Fibroblast of lung (primary cell): ENCODE data around the gene OTOG. TPM values are rescaled to one million over a fixed set of nuclear protein-coding genes. Genes with fewer than 3 reads are reported as not detected.

Experiments
- DNase-seq, 2 donors: peaks; one replicate each; pipeline versions ENCODE4 v3.0.0 to v3.0.0-alpha.2; 2010; ENCODE audit warnings: low read depth in 2 of 2
- H2AFZ ChIP-seq: 2 replicates; pipeline ENCODE4 v1.5.1; 2012; ENCODE audit warnings: low read length, control low read depth, inconsistent platforms
- H3K27ac ChIP-seq: 2 replicates; pipeline ENCODE4 v1.5.1; 2011; ENCODE audit warnings: low read length, control low read depth; ENCODE audit not compliant: insufficient read depth
- H3K27me3 ChIP-seq: 2 replicates; pipeline ENCODE4 v1.5.1; 2011; ENCODE audit warnings: mild to moderate bottlenecking, low read length; ENCODE audit not compliant: control insufficient read depth, insufficient read depth
- H3K36me3 ChIP-seq: 2 replicates; pipeline ENCODE4 v1.5.1; 2011; ENCODE audit warnings: low read length; ENCODE audit not compliant: control insufficient read depth, insufficient read depth
- H3K4me1 ChIP-seq: 2 replicates; pipeline ENCODE4 v1.5.1; 2011; ENCODE audit warnings: low read length; ENCODE audit not compliant: control insufficient read depth, insufficient read depth; ENCODE audit errors: extremely low read depth
- H3K4me2 ChIP-seq: 2 replicates; pipeline ENCODE4 v1.5.1; 2011; ENCODE audit warnings: low read length, control low read depth; ENCODE audit not compliant: insufficient read depth; ENCODE audit errors: extremely low read depth
- H3K4me3 ChIP-seq, 4 experiments: fragments of 200-600 bp in 1 of 4; sonication (generic) in 1 of 4; replicated peaks in 1 of 4; 2 replicates each; pipeline ENCODE4 v1.5.1; 2011 to 2016; ENCODE audit warnings: low read length in 4 of 4, low read depth in 3 of 4, mild to moderate bottlenecking in 3 of 4, control low read depth in 2 of 4, inconsistent platforms in 1 of 4, mixed read lengths in 1 of 4; ENCODE audit not compliant: insufficient read depth in 1 of 4; ENCODE audit errors: control extremely low read depth in 1 of 4
- H3K79me2 ChIP-seq: 2 replicates; pipeline ENCODE4 v1.5.1; 2012; ENCODE audit warnings: mild to moderate bottlenecking, low read length, inconsistent platforms; ENCODE audit not compliant: control insufficient read depth, insufficient read depth
- H3K9ac ChIP-seq: 2 replicates; pipeline ENCODE4 v1.5.1; 2011; ENCODE audit warnings: mild to moderate bottlenecking, low read length, control low read depth; ENCODE audit not compliant: insufficient read depth
- H3K9me3 ChIP-seq: 2 replicates; pipeline ENCODE4 v1.5.1; 2012; ENCODE audit warnings: low read depth, low read length; ENCODE audit not compliant: control insufficient read depth, insufficient read depth
- H4K20me1 ChIP-seq: 2 replicates; pipeline ENCODE4 v1.5.1; 2011; ENCODE audit warnings: low read length; ENCODE audit not compliant: control insufficient read depth, insufficient read depth; ENCODE audit errors: extremely low read depth
- EZH2 ChIP-seq: IDR thresholded peaks from 2 replicates; pipeline ENCODE4 v1.5.1; 2012; ENCODE audit warnings: low read length, control low read depth, mild to moderate bottlenecking; ENCODE audit errors: missing control alignments
- polyA plus RNA-seq, 2 donors: library from polyadenylated mRNA; depleted of rRNA in 1 of 2; stranded (reverse) in 1 of 2; unstranded in 1 of 2; fragments of >200 nt; gene quantifications; 2 replicates each; pipeline ENCODE4 v1.2.1, GENCODE V29; 2011 to 2012; ENCODE audit warnings: missing spikeins in 1 of 2
- total RNA-seq: library from RNA; depleted of rRNA; stranded (reverse); fragments of >200 nt; gene quantifications from 2 replicates; pipeline ENCODE4 v1.2.1, GENCODE V29; 2014
- TF ChIP-seq, protein P1 (sequence below), 2 donors: IDR thresholded peaks in 1 of 2; conservative IDR thresholded peaks in 1 of 2; 1 replicate in 1 of 2; 2 replicates in 1 of 2; pipeline ENCODE4 v1.5.1; 2011 to 2012; ENCODE audit warnings: low read length in 2 of 2, control low read depth in 1 of 2, inconsistent platforms in 1 of 2, low read depth in 1 of 2, mild to moderate bottlenecking in 1 of 2

The OTOG gene
- total and polyA plus RNA-seq, 2 donors (not counting 1 experiment from before 2014, with no cell fraction given), result not detected

DNA sequence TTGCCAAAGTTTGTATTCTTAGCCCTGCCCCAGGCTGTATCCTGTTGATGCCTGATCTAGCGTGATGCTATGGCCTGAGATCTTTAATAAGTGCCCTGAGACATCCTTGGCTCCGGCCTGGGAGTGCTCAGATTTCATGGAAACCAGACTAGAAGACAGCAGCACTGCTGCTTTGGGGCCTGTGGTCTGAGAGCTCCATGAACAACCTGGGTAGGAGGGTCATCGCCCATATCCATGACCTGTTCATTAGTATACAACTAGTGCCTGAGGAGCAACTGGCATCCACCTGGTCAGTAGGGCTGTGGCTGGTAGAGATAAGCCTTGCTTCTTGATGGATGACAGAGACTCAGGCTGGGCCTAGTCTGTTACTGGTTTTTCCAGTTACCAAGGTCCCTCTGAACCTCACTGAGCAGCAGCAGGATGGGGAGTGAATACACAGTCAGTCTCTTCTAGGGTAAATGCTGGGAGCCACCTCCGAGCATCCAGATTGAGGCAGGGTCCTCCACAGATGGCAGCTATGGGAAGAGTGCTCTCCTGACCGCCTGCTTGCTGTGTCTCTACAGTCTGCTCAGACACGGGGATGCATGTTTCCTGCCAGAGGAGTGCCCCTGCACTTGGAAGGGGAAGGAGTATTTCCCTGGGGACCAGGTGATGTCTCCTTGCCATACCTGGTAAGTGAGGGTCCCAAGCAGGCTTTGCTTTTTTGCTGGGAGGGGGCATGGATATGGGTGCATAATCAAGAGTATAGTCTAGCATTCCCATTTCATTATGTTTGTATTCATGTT is 39.0 kb downstream of the OTOG start:
- no peak overlapping the region for H3K27ac ChIP-seq
- no peak for TF ChIP-seq EZH2
- TF ChIP-seq, protein P1, sequence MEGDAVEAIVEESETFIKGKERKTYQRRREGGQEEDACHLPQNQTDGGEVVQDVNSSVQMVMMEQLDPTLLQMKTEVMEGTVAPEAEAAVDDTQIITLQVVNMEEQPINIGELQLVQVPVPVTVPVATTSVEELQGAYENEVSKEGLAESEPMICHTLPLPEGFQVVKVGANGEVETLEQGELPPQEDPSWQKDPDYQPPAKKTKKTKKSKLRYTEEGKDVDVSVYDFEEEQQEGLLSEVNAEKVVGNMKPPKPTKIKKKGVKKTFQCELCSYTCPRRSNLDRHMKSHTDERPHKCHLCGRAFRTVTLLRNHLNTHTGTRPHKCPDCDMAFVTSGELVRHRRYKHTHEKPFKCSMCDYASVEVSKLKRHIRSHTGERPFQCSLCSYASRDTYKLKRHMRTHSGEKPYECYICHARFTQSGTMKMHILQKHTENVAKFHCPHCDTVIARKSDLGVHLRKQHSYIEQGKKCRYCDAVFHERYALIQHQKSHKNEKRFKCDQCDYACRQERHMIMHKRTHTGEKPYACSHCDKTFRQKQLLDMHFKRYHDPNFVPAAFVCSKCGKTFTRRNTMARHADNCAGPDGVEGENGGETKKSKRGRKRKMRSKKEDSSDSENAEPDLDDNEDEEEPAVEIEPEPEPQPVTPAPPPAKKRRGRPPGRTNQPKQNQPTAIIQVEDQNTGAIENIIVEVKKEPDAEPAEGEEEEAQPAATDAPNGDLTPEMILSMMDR (conservative IDR thresholded peaks at IDR 0.05 in 1 of 2, IDR thresholded peaks at IDR 0.05 in 1 of 2; ENCODE audit: low read depth in 1 of 2, low read length in 2 of 2), result no peak
- H3K4me2 ChIP-seq, result no peak overlapping the region
- no peak for DNase-seq
- no peak overlapping the region for H3K9ac ChIP-seq
- no peaks in the 10 kb centered on the region for H4K20me1 ChIP-seq
- H3K36me3 ChIP-seq, result no peaks in the 10 kb centered on the region
- no peaks in the 10 kb centered on the region for H3K4me1 ChIP-seq
- no peak overlapping the region for H2AFZ ChIP-seq
- H3K9me3 ChIP-seq, result no peaks in the 10 kb centered on the region
- no peaks in the 10 kb centered on the region for H3K79me2 ChIP-seq
- H3K27me3 ChIP-seq, result no peaks in the 10 kb centered on the region
- H3K4me3 ChIP-seq, result no peak overlapping the region

DNA sequence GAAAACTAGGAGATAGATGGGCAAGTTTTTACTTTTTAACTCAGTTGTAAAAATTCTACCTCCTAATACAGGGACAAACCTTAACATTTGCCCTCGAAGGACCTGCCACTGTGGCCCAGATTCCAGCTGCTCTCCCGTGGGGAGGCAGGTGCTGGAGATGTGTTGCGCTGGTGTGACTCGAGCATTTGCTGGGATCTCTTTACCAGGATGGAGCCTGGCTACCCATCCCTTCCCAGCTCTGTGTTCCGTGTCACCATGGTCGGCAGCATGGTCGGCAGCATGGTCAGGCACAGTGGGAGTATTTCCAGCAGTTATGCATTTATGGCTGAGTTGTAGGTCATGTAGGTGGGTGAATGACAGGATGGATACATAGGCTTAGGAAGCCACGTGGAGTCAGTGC is 41.1 kb downstream of the OTOG start:
- DNase-seq, result no peak
- Histone ChIP-seq H3K4me2 (no peak overlapping the region), H3K9ac (no peak overlapping the region), H3K79me2 (no peaks in the 10 kb centered on the region), H3K36me3 (no peaks in the 10 kb centered on the region), H2AFZ (no peak overlapping the region), H4K20me1 (no peaks in the 10 kb centered on the region), H3K9me3 (no peaks in the 10 kb centered on the region), H3K27me3 (no peaks in the 10 kb centered on the region), H3K4me3 (no peak overlapping the region), H3K27ac (no peak overlapping the region), H3K4me1 (no peaks in the 10 kb centered on the region)
- TF ChIP-seq EZH2, result no peak
- TF ChIP-seq, protein P1 (conservative IDR thresholded peaks at IDR 0.05 in 1 of 2, IDR thresholded peaks at IDR 0.05 in 1 of 2; ENCODE audit: low read depth in 1 of 2, low read length in 2 of 2), result no peak

GRCh38 chr11:17588721-17589120 is 41.7 kb downstream of the OTOG start:
- Histone ChIP-seq H3K79me2 (no peaks in the 10 kb centered on the region), H3K4me3 (no peak overlapping the region), H3K4me2 (no peak overlapping the region), H2AFZ (no peak overlapping the region), H3K27ac (no peak overlapping the region), H3K9ac (no peak overlapping the region), H3K36me3 (no peaks in the 10 kb centered on the region), H3K27me3 (no peaks in the 10 kb centered on the region), H4K20me1 (no peaks in the 10 kb centered on the region), H3K4me1 (no peaks in the 10 kb centered on the region), H3K9me3 (no peaks in the 10 kb centered on the region)
- TF ChIP-seq EZH2, result no peak
- TF ChIP-seq, protein P1 (conservative IDR thresholded peaks at IDR 0.05 in 1 of 2, IDR thresholded peaks at IDR 0.05 in 1 of 2; ENCODE audit: low read depth in 1 of 2, low read length in 2 of 2), result no peak
- no peak for DNase-seq
